HepG2 (cell line): Measurements from ENCODE around the gene CMIP. TPM values are rescaled to one million over a fixed set of nuclear protein-coding genes. Genes with fewer than 3 reads are reported as not detected.

Experiments used
- ARID4A ChIP-seq: sonication (generic); formaldehyde crosslinking; IDR thresholded peaks from 2 replicates; pipeline ENCODE4 v1.5.0; 2020; ENCODE audit warnings: mild to moderate bottlenecking, missing genetic modification reagents, borderline replicate concordance
- ATAD3A ChIP-seq: sonication (generic); formaldehyde crosslinking; IDR thresholded peaks from 2 replicates; pipeline ENCODE4 v1.4.0; 2020; ENCODE audit warnings: missing genetic modification reagents
- CSRNP1 ChIP-seq: sonication (generic); formaldehyde crosslinking; IDR thresholded peaks from 2 replicates; pipeline ENCODE4 v1.8.1; 2023; ENCODE audit warnings: mild to moderate bottlenecking, missing genetic modification reagents
- GPN1 ChIP-seq: sonication (generic); formaldehyde crosslinking; IDR thresholded peaks from 2 replicates; pipeline ENCODE4 v1.5.1; 2020; ENCODE audit warnings: missing genetic modification reagents, borderline replicate concordance
- HNRNPK ChIP-seq: fragments of 200-400 bp; formaldehyde crosslinking; IDR thresholded peaks from 2 replicates; pipeline ENCODE4 v1.6.1; 2018; ENCODE audit warnings: low read length, low read depth, moderate library complexity, mild to moderate bottlenecking; ENCODE audit not compliant: poor library complexity, severe bottlenecking
- HOXA7 ChIP-seq: sonication (generic); formaldehyde crosslinking; IDR thresholded peaks from 2 replicates; pipeline ENCODE4 v1.8.1; 2022; ENCODE audit warnings: mild to moderate bottlenecking, missing genetic modification reagents, moderate library complexity
- KLF13 ChIP-seq: sonication (generic); formaldehyde crosslinking; IDR thresholded peaks from 2 replicates; pipeline ENCODE4 v1.4.0; 2020; ENCODE audit warnings: mild to moderate bottlenecking, missing genetic modification reagents
- PAXIP1 ChIP-seq: sonication (generic); formaldehyde crosslinking; conservative IDR thresholded peaks from 2 replicates; pipeline ENCODE4 v1.4.0; 2020; ENCODE audit warnings: mild to moderate bottlenecking, missing genetic modification reagents, moderate library complexity
- SRF ChIP-seq: IDR thresholded peaks from 2 replicates; pipeline ENCODE4 v1.6.1; 2011; ENCODE audit warnings: mild to moderate bottlenecking, low read depth, low read length, moderate library complexity
- SYNCRIP ChIP-seq: fragments of 200-400 bp; formaldehyde crosslinking; IDR thresholded peaks from 2 replicates; pipeline ENCODE4 v1.6.1; 2018; ENCODE audit warnings: mild to moderate bottlenecking, low read depth, low read length; ENCODE audit not compliant: insufficient read depth
- ZNF441 ChIP-seq: sonication (generic); formaldehyde crosslinking; IDR thresholded peaks from 2 replicates; pipeline ENCODE4 v1.7.0; 2021; ENCODE audit warnings: missing genetic modification reagents, borderline replicate concordance
- polyA plus RNA-seq, 8 experiments: library from polyadenylated mRNA; depleted of rRNA in 3 of 8; stranded (reverse) in 7 of 8; unstranded in 1 of 8; fragments of >200 nt; fragmentation: Illumina TruSeq in 4 of 8; extraction: Trizol in 4 of 8; gene quantifications; 2 replicates each; pipeline versions ENCODE4 v1.2.1 to v1.2.3, GENCODE V29; 2011 to 2016; ENCODE audit warnings: low read depth in 4 of 8, missing spikeins in 1 of 8, mixed read lengths in 1 of 8; ENCODE audit not compliant: insufficient read depth in 1 of 8
- total RNA-seq, 5 experiments: library from RNA; depleted of rRNA; stranded (reverse); fragments of >200 nt; fragmentation: Illumina TruSeq; extraction: Trizol; gene quantifications; 2 replicates each; pipeline ENCODE4 v1.2.3, GENCODE V29; 2016; ENCODE audit warnings: low read depth in 1 of 5

Gene CMIP
- total and polyA plus RNA-seq, 2 of the 13 experiments (the other 11 are each of a cell fraction or from before 2014, with no cell fraction given) = 10.9 to 18.1 TPM

GRCh38 chr16:81548876-81549546, 104.4 kb downstream of the CMIP start (continued):
- TF ChIP-seq ARID4A (CRISPR knock-in tag) (peak; percentile 76; the same call in 1 of the 2 replicates), PAXIP1 (CRISPR knock-in tag) (peak; percentile 97), CSRNP1 (peak; percentile 38; the same call in 1 of the 2 replicates), ZNF441 (CRISPR knock-in tag) (no peak; the same call in 1 of the 2 replicates), SYNCRIP (no peak), SRF (no peak), ATAD3A (CRISPR knock-in tag) (no peak), KLF13 (no peak), GPN1 (CRISPR knock-in tag) (no peak), HOXA7 (CRISPR knock-in tag) (no peak), HNRNPK (no peak)
